ENCODE measurements around the gene SPDEF.

DNA sequence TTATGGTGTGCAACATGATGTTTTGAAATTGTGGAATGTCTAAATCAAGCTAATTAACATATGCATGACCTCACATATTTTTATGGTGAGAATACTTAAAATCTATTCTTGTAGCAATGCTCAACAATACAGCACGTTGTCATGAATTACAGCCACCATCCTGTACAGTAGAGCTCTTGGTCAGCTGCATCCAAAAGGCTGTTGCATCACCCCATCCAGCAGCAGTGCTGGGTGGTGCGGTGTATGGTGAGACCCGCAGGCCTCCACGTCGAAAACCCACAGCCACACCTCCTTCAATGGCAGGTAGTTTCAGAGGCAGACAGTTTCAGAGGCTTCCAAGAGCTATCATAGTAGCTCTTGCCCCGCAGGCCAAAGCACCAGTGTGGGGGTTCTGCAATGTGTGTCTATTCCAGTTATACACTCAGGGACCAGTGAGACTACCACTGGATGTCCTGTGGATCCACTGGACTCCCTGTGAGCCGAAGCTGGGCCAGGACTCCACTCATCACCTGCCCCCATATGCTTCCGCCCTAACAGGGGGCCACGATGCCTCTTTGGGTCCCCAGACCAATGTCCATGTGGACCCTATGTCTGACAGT, 66.8 kb downstream of the SPDEF start:
- TF ChIP-seq CTCF (IDR thresholded peaks at IDR 0.05) (no peak), POLR2A (IDR thresholded peaks at IDR 0.05; ENCODE audit: low read length) (no peak)
- TF ChIP-seq, protein P1, sequence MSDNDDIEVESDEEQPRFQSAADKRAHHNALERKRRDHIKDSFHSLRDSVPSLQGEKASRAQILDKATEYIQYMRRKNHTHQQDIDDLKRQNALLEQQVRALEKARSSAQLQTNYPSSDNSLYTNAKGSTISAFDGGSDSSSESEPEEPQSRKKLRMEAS (IDR thresholded peaks at IDR 0.05), result no peak

Data from A549 (cell line).